T-helper 1 cell treated with Interleukin-12 subunit alpha and Interleukin-12 subunit beta and Interleukin-4 antibody, amounts not matched to agents 30 ng/mL and 1 ng/mL, for 36 hours (primary cell): ENCODE measurements around the gene ICA1. TPM values are rescaled to one million over a fixed set of nuclear protein-coding genes. Genes with fewer than 3 reads are reported as not detected.

Experiments used
- intact Hi-C: fragments of 100-400 bp; cut with micrococcal nuclease; formaldehyde crosslinking; loops from one replicate; pipeline ENCODE4 v1.15.1; 2024
- total RNA-seq: library from RNA; stranded (reverse); gene quantifications from 2 replicates; pipeline ENCODE4 v1.2.3, GENCODE V29; 2022

ICA1 gene
- total RNA-seq, 1 donor from 2014 or later = 2.0 TPM

DNA sequence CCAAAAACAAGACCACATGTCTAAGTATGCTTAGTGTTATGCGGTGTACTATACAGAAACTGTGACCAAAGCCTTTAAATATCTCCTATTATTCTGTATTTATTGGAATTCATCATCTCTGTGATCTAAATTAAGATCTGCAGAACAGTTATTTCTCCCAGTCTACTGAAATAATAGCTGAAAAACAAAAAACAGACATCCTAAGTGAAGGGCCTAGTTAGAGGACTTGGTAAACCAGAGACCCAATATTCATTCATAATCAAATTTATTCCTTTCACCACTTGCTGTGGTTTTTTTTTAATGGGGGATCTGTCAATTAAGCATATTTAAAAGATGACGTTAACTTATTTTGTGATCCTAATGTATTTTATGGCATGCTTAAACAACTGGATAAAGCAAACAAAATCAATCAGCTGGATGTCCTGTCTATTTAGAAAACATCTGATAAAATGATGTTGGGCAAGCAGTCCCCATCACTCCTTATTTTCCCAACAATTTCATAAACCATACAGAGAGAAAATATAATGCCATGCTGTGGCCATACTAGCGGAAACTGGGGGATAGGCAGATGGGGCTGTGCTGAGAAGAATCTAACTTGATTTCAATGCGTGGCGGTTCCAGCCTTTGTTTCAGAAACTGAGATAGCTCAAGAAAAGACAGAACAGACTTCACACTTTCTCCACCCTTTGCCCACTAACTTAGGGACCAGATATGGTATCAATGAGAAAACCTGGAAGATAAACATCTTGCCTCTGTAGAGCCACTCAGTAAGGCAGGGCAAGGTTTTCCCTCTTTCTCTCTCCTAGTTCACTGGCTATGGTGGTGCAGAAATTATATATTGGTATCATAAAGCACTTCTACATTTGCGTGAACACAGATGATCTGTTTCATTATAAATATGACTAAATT lies 32.9 kb downstream of the ICA1 start:
- intact Hi-C loops = no loop called here

DNA sequence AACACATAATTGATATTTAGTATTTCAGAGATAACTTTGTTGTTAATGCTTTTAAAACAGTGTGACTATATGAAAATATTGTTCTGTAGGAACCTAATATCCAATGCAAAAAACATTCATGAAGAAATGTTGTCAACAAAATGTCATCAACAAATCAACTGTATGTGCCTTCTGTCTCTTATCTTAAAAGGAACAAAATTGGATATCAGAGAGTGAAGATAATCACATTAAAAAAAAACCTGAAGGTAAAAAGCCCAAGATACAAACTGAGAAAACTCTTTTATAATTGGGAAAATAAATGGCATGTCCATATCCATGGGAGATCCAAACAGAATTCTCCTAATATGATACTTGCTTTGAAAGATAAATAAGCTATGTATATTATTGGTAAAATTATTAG lies 33.9 kb downstream of the ICA1 start:
- intact Hi-C loops = no loop called here

- intact Hi-C loops = no loop called here
Measured at GRCh38 chr7:8227261-8227660, 34.7 kb downstream of the ICA1 start.

GRCh38 chr7:8226501-8226900 lies 35.5 kb downstream of the ICA1 start:
- intact Hi-C loops = no loop called here

GRCh38 chr7:8221567-8221966 lies 40.4 kb downstream of the ICA1 start:
- intact Hi-C loops = no loop called here

- intact Hi-C loops = no loop called here
Measured at GRCh38 chr7:8221101-8221495, 40.9 kb downstream of the ICA1 start.

- intact Hi-C loops = no loop called here
Measured at GRCh38 chr7:8220376-8221100, 41.4 kb downstream of the ICA1 start.

DNA sequence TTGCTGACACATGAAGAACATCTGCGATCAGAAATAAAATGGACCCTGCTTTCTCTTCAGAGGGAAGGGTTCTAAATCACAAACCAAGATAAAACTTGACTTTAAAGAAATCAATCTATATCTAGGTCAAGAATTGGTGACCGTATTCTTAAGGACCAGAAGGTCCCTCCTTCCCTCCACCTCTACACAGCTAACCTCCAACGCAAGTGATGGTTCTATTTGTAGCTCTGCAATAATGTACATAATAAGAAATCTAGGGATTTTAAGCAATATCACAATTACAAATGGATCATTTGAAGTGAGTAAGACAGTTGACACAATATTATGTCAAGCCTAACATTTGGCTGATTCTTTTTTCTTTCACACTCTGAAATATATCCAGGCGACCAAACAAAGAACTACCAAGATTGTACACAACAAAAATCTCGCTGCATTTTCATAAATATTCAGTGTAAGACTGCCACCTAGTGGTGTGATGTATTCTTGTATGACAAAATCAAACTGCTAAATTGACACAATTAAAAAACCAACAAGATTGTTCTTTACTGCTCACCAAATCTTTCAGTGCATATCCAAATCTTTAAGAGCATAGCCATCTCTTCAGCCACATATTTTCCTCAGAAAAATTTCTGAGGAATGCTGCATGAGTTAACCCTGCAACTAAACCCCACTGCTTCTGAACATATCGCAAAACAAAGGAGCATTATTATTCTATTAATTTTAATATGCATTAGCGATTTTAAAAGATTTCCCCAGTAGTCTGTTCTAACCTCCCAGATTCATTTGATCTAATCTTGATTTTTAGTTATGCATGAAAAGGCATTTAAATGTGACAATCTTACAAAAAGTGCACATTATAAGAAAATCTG lies 44.5 kb downstream of the ICA1 start:
- intact Hi-C loops = loop anchor here (1.0 to 10.0 kb wide), 15 partner anchors 27 to 1253 kb away; partner anchors contain the start of genes C1GALT1 and UMAD1

DNA sequence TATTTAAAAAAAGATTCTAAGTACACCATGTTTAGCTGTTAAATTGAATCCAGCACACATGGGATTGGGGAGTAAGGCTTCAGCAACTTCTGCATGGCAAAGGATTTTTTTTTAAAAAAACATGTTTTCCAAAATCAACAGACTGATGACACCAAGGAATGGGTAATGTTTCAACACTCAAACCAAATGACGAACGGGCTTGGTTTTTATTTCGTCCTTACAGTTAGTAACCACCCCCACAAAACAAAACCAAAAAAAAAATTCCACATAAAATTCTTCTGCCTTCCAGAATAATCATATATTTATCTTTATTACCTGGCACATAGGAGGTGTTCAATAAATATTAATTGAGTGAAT lies 45.7 kb downstream of the ICA1 start:
- intact Hi-C loops = loop anchor here (2.0 to 10.0 kb wide), 4 partner anchors 296 to 1252 kb away; partner anchors contain the start of gene C1GALT1

DNA sequence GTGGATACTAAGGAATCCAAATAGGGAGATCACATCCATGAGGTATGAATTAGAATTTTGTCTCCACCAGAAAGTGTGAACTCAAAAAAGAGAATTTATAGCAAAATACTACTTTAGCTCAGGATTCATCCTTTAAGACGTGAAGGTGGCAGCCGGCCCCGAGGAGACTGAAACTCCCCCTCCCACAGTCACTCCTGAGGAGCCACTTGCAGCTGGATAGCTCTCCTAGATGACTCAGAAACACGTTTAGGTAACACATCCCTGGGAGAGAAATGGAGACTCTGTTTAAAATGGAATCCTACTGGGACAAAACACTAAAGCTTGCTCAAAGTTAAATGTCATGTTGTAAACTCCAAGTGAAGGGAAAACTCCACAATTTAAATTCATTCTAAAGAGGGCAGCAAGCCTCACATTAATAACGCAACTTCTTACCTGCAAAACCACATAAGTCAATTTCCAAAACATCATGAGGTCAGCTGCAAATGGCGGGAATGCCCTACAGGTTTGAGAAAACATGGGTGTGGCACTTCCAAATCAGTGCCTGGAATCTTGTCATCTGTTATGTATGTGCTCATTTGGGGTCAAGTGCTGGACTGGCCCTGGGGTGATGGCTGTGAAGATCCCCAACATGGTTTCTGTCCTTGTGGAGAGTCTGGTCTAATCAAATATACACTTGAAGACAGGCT lies 46.2 kb downstream of the ICA1 start:
- intact Hi-C loops = loop anchor here (2.0 to 10.0 kb wide), 4 partner anchors 295 to 1251 kb away; partner anchors contain the start of gene C1GALT1

- intact Hi-C loops = loop anchor here (10.0 kb wide), 1 partner anchor 790 kb away; no protein-coding TSS in a partner anchor
Measured at GRCh38 chr7:8214244-8214824, 47.6 kb downstream of the ICA1 start.

DNA sequence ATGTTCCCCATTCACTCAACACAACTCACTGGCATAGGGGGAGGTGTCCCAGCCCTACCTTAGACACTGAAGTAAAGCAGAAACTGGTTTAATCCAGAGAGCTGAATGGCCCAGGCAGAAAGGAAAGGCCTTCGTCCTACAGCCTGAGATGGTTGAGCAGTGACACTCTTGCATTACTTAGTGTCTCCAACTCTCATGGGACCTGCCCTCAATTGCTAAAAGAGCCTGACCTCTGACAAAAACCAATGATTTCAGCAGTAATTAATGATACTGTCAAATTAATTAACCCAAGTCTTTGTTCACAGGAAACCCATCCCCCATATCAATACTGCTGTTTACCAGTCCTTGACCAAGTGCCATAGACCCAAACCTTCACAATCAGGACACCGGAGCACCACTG lies 48.6 kb downstream of the ICA1 start:
- intact Hi-C loops = loop anchor here (10.0 kb wide), 1 partner anchor 789 kb away; no protein-coding TSS in a partner anchor

DNA sequence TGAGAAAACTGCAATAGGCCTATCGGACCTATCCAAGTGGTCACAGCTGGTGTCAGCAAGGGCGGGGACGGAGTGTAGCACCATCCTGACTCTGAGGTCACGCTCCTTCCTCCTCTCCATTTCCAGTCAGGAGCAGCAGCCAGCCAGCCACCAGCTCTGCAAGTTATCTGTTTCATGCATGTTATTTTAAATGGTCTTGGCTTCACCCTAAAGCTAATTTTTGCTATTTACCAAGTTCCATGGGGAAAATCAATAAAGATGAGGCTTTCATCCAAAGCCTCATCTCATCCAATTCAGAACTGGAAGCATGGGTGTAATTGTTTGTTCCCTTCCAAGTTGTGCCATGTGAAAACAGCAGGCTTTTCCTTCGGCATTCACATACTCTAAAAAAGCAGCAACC lies 49.3 kb downstream of the ICA1 start:
- intact Hi-C loops = loop anchor here (10.0 kb wide), 1 partner anchor 788 kb away; no protein-coding TSS in a partner anchor

DNA sequence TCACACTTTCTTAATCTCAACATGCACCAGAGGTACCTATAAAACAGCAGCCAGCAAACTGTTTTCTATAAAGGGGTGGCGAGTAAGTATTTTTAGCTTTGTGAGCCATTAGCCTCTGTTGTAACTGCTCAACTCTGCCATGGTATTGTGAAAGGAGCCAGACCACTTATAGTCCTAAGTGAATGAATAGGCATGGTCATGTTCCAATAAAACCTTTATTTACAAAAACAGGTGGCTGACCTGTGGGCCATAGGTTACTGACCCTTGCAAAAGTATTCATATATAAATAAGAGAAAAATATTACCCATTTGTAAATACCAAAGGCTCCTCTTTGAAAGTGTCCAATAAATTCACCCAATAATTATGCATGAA lies 50.3 kb downstream of the ICA1 start:
- intact Hi-C loops = loop anchor here (10.0 kb wide), 1 partner anchor 787 kb away; no protein-coding TSS in a partner anchor

GRCh38 chr7:8210845-8211724 lies 50.9 kb downstream of the ICA1 start:
- intact Hi-C loops = loop anchor here (10.0 kb wide), 1 partner anchor 786 kb away; no protein-coding TSS in a partner anchor

- intact Hi-C loops = no loop called here
Measured at GRCh38 chr7:8209353-8209752, 52.6 kb downstream of the ICA1 start.

GRCh38 chr7:8208816-8209215 lies 53.2 kb downstream of the ICA1 start:
- intact Hi-C loops = no loop called here

DNA sequence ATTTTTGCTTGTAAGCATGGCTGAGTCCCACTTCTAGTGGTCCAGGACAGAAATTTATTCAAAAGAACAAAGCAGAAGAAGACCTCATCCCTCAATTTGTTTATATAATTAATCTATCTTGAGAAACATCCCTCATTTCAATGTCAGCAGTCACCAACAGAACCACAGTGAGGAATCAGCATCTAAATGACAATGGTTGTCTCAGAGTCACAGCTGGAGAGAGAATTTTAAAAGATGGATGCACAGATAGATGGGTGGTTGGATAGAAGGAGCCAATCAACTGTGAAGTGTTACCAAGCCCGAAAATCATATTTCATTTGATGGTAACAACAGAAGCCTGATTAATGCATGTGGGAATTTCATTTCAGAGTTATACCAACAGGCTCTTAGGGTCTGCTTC lies 55.0 kb downstream of the ICA1 start:
- intact Hi-C loops = no loop called here

DNA sequence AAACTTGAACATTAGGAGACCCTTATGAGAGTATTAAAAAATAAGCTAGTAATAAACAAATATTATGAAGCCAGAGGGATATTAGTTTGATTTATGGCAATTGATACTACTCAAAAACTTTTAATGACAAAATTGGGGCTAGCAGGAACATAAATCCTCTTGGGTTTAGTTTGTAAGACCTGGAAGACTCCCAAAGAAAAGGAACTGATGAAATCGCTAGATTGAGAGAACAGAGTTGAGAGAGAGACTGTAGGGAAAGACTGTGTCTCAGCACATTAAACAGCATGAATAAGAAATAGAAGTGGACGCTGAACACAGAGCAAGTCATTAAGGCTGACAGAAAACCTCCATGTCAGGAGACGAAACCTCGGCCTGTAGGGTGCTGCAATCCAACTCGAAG lies 56.4 kb downstream of the ICA1 start:
- intact Hi-C loops = no loop called here
